DOHH2 (cell line): ENCODE data around the gene DUSP16.

Experiments
- EZH2phosphoT487 ChIP-seq: fragments of 200-600 bp; sonication (generic); IDR thresholded peaks from 2 replicates; pipeline ENCODE4 v1.6.1; 2017; ENCODE audit warnings: borderline replicate concordance, mild to moderate bottlenecking, antibody characterized with exemption, low read length, moderate library complexity, mixed read lengths
- TF ChIP-seq, protein P1 (sequence below): fragments of 200-600 bp; sonication (generic); IDR thresholded peaks from one replicate; pipeline ENCODE4 v1.5.1; 2014; ENCODE audit warnings: antibody characterized with exemption, mild to moderate bottlenecking, low read depth, low read length; ENCODE audit not compliant: poor library complexity, severe bottlenecking

- TF ChIP-seq, protein P1, sequence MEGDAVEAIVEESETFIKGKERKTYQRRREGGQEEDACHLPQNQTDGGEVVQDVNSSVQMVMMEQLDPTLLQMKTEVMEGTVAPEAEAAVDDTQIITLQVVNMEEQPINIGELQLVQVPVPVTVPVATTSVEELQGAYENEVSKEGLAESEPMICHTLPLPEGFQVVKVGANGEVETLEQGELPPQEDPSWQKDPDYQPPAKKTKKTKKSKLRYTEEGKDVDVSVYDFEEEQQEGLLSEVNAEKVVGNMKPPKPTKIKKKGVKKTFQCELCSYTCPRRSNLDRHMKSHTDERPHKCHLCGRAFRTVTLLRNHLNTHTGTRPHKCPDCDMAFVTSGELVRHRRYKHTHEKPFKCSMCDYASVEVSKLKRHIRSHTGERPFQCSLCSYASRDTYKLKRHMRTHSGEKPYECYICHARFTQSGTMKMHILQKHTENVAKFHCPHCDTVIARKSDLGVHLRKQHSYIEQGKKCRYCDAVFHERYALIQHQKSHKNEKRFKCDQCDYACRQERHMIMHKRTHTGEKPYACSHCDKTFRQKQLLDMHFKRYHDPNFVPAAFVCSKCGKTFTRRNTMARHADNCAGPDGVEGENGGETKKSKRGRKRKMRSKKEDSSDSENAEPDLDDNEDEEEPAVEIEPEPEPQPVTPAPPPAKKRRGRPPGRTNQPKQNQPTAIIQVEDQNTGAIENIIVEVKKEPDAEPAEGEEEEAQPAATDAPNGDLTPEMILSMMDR: no peak
- TF ChIP-seq EZH2phosphoT487: no peak
These were observed 121.8 kb downstream of the DUSP16 start for GRCh38 chr12:12440784-12441428.
